Fibroblast of lung (primary cell): ENCODE data around the gene TSPAN9.

Experiments
- EZH2 ChIP-seq: IDR thresholded peaks from 2 replicates; pipeline ENCODE4 v1.5.1; 2012; ENCODE audit warnings: low read length, control low read depth, mild to moderate bottlenecking; ENCODE audit errors: missing control alignments
- TF ChIP-seq, protein P1 (sequence below), 2 donors: IDR thresholded peaks in 1 of 2; conservative IDR thresholded peaks in 1 of 2; 1 replicate in 1 of 2; 2 replicates in 1 of 2; pipeline ENCODE4 v1.5.1; 2011 to 2012; ENCODE audit warnings: low read length in 2 of 2, control low read depth in 1 of 2, inconsistent platforms in 1 of 2, low read depth in 1 of 2, mild to moderate bottlenecking in 1 of 2

DNA sequence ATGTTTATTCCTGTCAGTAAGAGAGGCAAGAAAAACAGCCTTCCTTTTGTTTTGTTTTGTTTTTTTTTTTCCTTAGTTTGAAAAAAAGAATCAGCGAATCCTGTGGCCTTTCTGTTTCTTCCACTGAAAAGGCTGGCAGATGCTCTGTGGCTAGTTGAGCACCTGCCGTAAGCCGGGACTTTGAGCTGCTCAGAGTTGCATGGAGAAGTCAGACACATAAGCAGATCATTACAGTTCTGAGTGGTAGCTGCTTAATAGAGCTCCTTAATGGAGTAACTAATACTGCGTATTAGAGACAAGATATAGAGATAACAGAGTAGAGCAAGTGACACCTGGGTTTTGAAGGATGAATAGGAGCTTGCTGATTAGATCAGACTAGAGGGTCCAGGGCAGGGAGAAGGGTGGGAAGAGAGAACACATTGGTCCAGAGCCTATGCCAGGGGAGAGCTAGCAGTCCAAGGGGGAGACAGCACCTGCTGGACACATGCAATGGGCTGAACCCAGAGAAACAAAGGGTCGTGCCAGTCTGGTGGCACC lies 129.4 kb downstream of the TSPAN9 start:
- TF ChIP-seq, protein P1, sequence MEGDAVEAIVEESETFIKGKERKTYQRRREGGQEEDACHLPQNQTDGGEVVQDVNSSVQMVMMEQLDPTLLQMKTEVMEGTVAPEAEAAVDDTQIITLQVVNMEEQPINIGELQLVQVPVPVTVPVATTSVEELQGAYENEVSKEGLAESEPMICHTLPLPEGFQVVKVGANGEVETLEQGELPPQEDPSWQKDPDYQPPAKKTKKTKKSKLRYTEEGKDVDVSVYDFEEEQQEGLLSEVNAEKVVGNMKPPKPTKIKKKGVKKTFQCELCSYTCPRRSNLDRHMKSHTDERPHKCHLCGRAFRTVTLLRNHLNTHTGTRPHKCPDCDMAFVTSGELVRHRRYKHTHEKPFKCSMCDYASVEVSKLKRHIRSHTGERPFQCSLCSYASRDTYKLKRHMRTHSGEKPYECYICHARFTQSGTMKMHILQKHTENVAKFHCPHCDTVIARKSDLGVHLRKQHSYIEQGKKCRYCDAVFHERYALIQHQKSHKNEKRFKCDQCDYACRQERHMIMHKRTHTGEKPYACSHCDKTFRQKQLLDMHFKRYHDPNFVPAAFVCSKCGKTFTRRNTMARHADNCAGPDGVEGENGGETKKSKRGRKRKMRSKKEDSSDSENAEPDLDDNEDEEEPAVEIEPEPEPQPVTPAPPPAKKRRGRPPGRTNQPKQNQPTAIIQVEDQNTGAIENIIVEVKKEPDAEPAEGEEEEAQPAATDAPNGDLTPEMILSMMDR (conservative IDR thresholded peaks at IDR 0.05 in 1 of 2, IDR thresholded peaks at IDR 0.05 in 1 of 2; ENCODE audit: low read depth in 1 of 2, low read length in 2 of 2) = no peak
- TF ChIP-seq EZH2 = no peak
